PC-3 (cell line): Measurements from ENCODE around the gene ZNF146.

ENCODE experiments used
- EZH2 ChIP-seq: fragments of 300-600 bp; sonication (generic); IDR thresholded peaks from one replicate; pipeline ENCODE4 v1.6.1; 2017; ENCODE audit warnings: antibody characterized with exemption, mild to moderate bottlenecking, low read length; ENCODE audit not compliant: unreplicated experiment
- EZH2phosphoT487 ChIP-seq: fragments of 300-600 bp; sonication (generic); IDR thresholded peaks from 2 replicates; pipeline ENCODE4 v1.6.1; 2018; ENCODE audit warnings: mild to moderate bottlenecking, antibody characterized with exemption, low read length, borderline replicate concordance
- TF ChIP-seq, protein P1 (sequence below): fragments of 300-600 bp; sonication (generic); conservative IDR thresholded peaks from 2 replicates; pipeline ENCODE4 v1.5.1; 2017; ENCODE audit warnings: antibody characterized with exemption, low read depth, mild to moderate bottlenecking, low read length

GRCh38 chr19:36203293-36203692 lies 11.6 kb upstream of the ZNF146 start:
- TF ChIP-seq, protein P1, sequence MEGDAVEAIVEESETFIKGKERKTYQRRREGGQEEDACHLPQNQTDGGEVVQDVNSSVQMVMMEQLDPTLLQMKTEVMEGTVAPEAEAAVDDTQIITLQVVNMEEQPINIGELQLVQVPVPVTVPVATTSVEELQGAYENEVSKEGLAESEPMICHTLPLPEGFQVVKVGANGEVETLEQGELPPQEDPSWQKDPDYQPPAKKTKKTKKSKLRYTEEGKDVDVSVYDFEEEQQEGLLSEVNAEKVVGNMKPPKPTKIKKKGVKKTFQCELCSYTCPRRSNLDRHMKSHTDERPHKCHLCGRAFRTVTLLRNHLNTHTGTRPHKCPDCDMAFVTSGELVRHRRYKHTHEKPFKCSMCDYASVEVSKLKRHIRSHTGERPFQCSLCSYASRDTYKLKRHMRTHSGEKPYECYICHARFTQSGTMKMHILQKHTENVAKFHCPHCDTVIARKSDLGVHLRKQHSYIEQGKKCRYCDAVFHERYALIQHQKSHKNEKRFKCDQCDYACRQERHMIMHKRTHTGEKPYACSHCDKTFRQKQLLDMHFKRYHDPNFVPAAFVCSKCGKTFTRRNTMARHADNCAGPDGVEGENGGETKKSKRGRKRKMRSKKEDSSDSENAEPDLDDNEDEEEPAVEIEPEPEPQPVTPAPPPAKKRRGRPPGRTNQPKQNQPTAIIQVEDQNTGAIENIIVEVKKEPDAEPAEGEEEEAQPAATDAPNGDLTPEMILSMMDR: no peak
- TF ChIP-seq EZH2phosphoT487: no peak
- TF ChIP-seq EZH2: no peak
